GM19099 (cell line): Measurements from ENCODE around the gene KRTAP1-1.
"Not testable (repeated sequence)": the region's sequence is repeated elsewhere in the genome, so short reads cannot be mapped to it uniquely, and the experiment has no call there.

ENCODE experiments used
- POLR2A ChIP-seq: IDR thresholded peaks from 3 replicates; pipeline ENCODE4 v1.6.1; 2011; ENCODE audit warnings: low read depth; ENCODE audit not compliant: insufficient read length; ENCODE audit errors: extremely low read depth

KRTAP1-1 gene, protein sequence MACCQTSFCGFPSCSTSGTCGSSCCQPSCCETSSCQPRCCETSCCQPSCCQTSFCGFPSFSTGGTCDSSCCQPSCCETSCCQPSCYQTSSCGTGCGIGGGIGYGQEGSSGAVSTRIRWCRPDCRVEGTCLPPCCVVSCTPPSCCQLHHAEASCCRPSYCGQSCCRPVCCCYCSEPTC

DNA sequence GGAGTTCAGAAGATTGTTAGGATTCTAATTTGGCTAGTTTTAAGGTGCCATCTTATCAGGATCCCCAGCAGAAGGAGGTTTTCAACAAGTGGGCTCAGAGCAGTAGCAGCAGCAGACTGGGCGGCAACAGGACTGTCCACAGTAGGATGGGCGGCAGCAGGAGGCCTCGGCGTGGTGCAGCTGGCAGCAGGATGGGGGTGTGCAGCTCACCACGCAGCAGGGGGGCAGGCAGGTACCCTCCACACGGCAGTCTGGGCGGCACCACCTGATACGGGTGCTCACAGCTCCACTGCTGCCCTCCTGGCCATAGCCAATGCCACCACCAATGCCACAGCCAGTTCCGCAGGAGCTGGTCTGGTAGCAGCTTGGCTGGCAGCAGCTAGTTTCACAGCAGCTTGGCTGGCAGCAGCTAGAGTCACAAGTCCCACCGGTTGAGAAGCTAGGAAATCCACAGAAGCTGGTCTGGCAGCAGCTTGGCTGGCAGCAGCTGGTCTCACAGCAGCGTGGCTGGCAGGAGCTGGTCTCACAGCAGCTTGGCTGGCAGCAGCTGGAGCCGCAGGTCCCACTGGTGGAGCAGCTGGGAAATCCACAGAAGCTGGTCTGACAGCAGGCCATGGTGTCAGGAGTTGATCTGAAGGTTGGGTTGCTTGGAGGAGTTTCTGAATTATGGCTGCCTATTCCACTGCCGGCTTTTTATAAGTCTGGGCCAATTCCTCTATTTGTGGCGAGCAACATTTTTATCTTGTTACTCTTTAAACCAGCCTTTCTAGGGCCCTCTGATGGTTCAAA is at the start of gene KRTAP1-1:
TSS of gene KRTAP1-1 (minus strand) at position 668 of the 789 bp plus-strand sequence. CDS start at position 615, 53 bp downstream.
- not testable (repeated sequence) for TF ChIP-seq POLR2A

DNA sequence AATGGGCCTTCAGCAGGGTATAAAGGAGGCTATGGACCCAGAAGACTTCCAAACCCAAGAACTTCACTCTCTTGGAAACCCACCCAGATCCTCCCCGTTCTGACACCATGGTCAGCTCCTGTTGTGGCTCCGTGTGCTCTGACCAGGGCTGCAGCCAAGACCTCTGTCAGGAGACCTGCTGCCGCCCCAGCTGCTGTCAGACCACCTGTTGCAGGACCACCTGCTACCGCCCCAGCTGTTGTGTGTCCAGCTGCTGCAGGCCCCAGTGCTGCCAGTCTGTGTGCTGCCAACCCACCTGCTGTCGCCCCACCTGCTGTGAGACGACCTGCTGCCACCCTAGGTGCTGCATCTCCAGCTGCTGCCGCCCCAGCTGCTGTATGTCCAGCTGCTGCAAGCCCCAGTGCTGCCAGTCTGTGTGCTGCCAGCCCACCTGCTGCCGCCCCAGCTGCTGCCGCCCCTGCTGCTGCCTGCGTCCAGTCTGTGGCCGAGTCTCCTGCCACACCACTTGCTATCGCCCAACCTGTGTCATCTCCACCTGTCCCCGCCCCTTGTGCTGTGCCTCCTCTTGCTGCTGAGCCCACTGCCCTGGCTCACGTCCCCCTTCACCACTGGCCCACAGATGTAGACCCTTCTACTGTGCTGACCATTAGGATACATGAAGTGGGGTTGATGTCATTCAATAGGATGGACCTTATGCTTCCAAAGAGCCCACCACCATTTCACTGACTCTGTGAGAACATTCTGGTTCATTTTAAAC is 43.0 kb upstream of the KRTAP1-1 start, which contains the start of gene KRTAP4-7:
TSS of gene KRTAP4-7 (plus strand) at position 51 of the 757 bp plus-strand sequence. CDS start at position 108, 57 bp downstream.
- TF ChIP-seq POLR2A: not testable (repeated sequence)

DNA sequence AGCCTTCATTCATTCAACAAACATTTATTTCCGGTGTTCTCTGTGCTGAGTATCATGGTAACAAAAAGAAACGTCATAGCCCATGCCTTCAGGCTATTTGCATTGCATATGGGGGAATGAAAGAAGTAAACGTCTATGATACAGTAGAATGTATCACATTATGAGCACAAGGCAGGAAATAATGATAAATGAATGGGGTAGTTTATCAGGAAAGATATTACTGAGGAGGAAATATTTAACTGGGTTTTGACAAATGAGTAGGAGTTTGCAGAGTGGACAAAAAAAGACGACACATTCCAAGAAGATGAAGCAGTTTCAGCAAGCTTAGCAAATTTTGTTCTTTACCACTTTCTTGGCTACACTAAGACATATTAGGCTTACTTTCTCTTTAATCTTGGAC is 41.4 kb upstream of the KRTAP1-1 start:
- TF ChIP-seq POLR2A: no peak

DNA sequence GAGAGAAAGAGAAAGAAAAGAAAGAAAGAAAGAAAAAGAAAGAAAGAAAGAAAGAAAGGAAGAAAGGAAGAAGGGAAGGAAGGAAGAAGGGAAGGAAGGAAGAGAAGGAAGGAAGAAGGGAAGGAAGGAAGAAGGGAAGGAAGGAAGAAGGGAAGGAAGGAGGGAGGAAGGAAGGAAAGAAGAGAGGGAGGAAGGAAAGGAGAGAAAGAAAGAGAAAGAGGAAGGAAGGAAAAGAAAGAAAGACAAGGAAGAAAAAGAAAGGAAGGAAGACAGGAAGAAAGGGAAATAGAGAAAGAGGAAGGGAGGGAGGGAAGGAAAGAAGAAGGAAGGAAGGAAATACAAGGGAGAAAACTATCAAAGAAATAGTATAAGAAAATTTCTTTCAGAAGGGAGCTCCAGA is 35.5 kb upstream of the KRTAP1-1 start:
- no peak for TF ChIP-seq POLR2A

DNA sequence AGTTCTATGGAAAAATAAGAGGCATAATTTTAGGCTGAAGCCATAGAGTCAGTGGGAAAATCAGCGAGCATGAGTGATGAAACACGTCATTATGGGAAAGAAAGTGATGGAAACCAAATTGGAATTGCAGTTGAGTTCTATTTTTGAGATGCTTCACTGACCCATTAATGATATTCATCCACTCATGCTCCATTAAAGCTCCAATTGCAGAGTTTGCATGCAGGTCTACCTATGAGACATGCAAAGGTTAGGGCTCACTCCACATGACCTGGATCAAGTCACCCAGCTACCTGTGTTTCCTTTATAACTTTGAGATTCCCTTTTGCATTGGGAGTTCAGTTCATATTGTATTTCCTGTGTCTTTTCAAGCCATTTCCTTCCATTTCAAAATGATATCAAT is 32.4 kb upstream of the KRTAP1-1 start:
- no peak for TF ChIP-seq POLR2A

DNA sequence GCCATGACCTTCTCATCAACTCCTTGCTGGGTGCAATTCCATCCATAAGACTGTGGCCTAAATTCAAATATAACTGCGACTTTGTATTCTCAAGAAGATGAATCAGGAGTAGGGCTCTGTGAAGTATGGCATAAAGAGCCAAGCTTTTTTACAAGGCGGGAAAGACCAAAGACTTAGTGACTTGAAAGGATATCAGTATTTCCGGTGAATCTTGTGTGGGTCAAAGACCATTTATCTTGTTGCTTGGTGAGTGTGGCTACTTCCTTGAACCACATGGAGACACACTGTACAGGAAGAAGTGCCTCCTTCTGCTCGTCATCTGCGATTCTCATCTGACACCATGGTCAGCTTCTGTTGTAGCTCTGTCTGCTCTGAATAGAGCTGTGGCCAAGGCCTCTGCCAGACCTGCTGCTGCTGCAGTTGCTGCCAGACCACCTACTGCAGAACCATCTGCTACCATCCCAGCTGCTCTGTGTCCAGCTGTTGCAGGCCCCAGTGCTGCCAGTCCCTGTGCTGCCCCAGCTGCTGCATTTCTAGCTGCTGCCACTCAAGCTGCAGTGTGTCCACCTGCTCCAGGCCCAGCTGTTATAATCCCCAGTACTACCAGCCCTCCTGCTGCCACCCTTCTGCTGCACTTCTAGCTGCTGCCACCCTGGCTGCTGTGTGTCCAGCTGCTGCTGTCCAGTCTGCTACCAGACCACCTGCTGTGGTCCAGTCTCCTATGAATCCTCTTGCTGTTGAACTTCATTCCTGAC is 30.5 kb upstream of the KRTAP1-1 start:
- no peak for TF ChIP-seq POLR2A

DNA sequence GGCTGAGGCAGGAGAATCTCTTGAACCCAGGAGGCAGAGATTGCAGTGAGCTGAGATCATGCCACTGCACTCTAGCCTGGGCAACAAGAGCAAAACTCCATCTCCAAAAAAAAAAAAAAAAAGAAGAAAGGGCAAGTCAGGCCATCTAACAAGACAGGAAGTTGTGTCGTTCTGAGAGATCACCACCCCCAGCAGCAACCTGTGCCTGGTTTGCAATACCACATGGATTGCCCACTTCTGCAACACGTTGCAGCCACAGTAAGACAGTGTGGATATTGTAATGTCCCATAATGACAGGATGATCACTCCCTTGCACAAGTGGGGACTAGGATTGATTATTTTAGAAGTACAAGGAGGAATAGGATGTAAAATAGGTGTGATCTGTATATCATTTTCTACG is 27.8 kb upstream of the KRTAP1-1 start:
- no peak for TF ChIP-seq POLR2A

DNA sequence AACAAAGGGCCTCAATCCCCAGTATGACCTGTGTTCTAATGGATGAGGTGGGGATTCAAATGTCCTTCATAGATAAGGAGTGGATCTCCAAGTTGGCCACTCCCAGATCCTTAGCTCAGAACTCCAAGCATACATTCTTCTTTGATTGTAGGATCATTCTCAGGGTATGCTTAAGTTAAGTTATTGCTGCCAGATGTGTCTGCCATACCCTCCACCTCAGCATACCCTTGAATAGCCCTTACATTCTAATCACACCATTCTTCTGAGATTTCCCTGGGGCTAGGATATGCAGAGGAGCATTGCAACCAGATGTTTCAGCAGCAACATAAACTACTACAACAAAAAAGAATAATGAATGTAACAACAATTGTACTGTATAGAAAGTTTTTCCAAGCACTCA is 26.0 kb upstream of the KRTAP1-1 start:
- TF ChIP-seq POLR2A: no peak

DNA sequence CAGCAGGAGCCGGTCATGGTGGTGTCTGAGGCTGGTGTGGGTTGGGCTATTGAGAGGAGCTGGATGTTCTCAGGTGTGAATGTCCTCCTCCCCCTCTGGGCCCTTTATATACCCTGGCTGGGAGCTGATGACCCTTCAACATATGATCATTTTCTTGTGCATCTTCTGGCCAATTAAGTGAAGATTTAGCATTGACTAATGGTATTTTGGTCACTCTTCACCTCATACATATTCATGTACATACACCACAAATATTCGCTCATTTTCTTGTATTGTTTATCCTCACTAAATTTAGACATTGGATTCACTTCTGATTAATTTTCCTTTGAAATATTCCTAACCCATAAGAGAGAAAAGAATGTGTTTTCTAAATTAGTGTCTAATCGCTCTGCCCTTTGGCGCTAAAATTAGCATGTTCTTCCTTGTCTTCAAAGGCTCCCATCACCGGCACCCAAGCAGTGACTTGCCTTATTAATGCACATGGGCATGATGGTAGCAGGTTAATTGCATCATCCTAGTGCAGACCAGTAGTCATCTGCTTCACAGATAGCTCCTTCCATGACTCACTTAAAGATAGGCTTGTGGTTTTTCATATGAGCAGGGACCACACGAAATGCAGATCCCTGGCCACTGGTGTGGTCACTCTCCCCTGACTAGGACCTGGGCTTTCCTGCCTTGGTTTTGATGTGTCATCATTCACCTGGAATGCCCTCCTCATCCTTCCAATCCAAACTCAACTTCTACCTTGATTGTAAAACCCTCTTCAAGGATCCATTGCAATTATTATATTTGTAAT is 24.8 kb upstream of the KRTAP1-1 start, which contains the start of gene KRTAP2-4:
TSS of gene KRTAP2-4 (minus strand) at position 51 of the 796 bp plus-strand sequence. CDS start at position 17, 34 bp downstream.
- TF ChIP-seq POLR2A: no peak

DNA sequence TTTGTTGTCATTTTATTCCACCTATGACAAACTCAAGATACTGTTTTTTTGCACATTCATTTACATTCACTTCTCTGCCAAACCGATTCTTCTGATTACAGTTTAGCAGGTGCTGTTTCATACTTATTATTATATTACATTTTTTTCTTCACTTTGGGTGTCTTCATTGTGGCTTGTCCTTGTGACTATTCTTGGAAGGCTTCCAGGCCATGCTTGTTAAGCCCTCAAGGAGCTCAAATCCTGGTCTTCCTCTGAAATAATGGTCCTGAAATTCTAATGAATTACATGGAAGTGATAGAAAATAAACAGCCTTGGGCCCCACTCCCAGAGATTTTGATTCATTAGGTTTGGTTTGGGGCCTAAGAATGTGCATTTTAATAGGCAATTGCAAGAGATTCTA is 23.1 kb upstream of the KRTAP1-1 start:
- TF ChIP-seq POLR2A: no peak

DNA sequence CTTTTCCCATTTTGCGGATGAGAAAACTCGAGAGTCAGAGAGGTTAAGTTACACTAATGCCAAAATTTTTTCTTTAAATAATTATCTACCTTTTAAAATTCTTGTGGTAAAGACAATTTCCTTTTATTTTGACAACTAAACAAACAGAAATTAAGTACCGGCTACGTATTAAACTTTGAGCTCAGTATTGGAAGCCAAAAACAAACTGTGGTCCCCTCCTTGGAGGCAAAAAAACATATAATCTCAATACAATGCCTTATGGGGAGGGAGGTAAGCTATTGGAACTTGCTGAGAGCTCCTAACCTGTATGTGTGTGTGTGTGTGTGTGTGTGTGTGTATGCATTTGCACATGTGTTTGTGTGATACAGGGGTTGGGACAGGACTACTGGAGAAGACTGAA is 22.2 kb upstream of the KRTAP1-1 start:
- TF ChIP-seq POLR2A: no peak

DNA sequence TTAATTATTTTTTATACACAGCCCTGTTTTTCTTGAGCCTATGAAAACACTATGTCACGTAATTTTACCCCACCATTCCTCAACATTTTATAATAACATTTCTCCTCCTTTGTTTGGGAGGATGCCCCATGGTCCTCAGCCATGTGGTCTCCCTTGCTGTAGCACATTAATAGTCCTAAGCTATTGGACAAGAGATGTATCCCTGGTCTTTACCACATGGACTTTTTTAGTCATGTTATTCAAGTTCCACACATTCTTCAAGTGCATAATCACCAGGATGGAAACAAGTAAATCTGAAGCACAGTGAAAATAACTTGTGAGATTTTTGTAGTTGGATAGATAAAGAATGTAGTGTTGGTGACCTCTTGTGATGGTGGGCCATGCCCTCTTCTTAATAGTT is 20.7 kb upstream of the KRTAP1-1 start:
- no peak for TF ChIP-seq POLR2A

DNA sequence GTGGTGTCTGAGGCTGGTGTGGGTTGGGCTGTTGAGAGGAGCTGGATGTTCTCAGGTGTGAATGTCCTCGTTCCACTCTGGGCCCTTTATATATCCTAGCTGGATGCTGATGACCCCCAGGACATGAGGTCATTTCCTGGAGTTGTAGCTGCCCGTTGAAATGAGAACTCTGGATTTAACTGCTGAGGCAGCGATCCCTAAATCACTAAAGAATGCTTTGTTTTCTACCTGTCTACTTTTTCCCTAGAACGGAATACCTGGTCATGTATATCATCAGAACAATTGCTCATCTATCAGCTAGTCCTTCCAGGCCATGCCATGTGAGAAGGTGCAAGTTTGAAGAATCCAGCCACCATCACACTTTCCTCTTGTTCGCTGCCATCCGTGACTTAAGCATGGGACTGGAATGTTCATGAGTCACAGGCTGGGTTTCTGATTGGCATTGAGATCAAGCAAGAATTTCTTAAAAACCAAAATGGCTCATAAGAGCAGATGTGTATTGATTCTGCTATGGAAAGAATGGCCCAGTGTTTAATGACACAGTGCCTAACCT is 18.9 kb upstream of the KRTAP1-1 start, which contains the start of gene KRTAP2-3:
TSS of gene KRTAP2-3 (minus strand) at position 63 of the 553 bp plus-strand sequence. CDS start 64 bp downstream, outside the sequence.
- TF ChIP-seq POLR2A: no peak
